ENCODE data around the gene TH.

TH gene

DNA sequence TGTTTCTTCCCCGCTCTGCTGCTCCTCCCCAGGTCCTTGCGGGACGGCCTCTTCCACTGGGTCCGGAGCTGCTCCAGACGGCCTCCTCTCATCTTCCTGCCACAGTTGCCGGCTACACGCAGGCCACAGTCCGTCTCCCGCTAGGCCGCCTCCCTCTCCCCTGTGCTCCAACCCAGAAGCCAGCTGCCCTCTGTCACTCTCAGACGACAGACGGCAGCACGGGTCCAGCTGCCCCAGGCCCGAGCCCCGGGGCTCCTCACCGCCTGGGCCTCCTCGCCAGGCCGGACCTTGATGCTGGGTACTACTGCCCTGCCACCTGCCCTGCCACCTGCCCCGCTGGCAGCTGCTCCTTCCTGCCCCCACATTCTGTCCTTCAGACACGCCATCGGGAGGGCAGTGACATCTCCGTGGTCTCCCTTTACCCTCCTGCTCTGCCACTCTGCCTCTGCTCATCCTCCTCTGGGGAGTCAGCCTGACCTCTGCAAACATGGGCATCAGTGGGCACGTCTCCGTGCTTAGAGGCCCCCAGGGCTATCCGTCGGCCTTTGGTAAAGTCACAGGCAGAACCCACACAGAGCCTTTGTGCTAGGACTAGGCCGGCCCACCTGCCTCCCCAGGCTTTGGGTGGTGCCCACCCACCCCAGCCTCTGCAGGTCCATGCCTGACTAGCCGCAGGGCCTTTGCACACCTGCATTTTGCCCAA, 43.1 kb upstream of the TH start:
- Histone ChIP-seq H3K9me2 (ENCODE audit: low read depth, low read length) (no peaks in the 10 kb centered on the region), H3K4me2 (ENCODE audit: low read length) (no peak overlapping the region), H3K9ac (ENCODE audit: low read length) (no peak overlapping the region), H3K27ac (ENCODE audit: low read depth, low read length, poor library complexity, severe bottlenecking) (no peak overlapping the region), H3F3A (ENCODE audit: insufficient read depth, low read length) (no peaks in the 10 kb centered on the region), H3K36me3 (ENCODE audit: insufficient read depth, low read length) (no peaks in the 10 kb centered on the region), H4K20me1 (ENCODE audit: insufficient read depth, low read length) (no peaks in the 10 kb centered on the region), H3K4me3 (ENCODE audit: low read depth, low read length, poor library complexity, severe bottlenecking) (no peak overlapping the region), H3K79me2 (ENCODE audit: insufficient read depth, low read length) (no peaks in the 10 kb centered on the region), H3K27me3 (ENCODE audit: insufficient read depth, low read length) (no peaks in the 10 kb centered on the region), H3K4me1 (ENCODE audit: insufficient read depth, low read length, severe bottlenecking) (no peaks in the 10 kb centered on the region), H2AFZ (ENCODE audit: low read length) (no peak overlapping the region), H3K9me3 (ENCODE audit: low read length) (no peaks in the 10 kb centered on the region)
- TF ChIP-seq EZH2 (IDR thresholded peaks at IDR 0.05; ENCODE audit: borderline replicate concordance, low read length) = no peak
- TF ChIP-seq, protein P1, sequence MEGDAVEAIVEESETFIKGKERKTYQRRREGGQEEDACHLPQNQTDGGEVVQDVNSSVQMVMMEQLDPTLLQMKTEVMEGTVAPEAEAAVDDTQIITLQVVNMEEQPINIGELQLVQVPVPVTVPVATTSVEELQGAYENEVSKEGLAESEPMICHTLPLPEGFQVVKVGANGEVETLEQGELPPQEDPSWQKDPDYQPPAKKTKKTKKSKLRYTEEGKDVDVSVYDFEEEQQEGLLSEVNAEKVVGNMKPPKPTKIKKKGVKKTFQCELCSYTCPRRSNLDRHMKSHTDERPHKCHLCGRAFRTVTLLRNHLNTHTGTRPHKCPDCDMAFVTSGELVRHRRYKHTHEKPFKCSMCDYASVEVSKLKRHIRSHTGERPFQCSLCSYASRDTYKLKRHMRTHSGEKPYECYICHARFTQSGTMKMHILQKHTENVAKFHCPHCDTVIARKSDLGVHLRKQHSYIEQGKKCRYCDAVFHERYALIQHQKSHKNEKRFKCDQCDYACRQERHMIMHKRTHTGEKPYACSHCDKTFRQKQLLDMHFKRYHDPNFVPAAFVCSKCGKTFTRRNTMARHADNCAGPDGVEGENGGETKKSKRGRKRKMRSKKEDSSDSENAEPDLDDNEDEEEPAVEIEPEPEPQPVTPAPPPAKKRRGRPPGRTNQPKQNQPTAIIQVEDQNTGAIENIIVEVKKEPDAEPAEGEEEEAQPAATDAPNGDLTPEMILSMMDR (IDR thresholded peaks at IDR 0.05; ENCODE audit: low read length) = no peak

DNA sequence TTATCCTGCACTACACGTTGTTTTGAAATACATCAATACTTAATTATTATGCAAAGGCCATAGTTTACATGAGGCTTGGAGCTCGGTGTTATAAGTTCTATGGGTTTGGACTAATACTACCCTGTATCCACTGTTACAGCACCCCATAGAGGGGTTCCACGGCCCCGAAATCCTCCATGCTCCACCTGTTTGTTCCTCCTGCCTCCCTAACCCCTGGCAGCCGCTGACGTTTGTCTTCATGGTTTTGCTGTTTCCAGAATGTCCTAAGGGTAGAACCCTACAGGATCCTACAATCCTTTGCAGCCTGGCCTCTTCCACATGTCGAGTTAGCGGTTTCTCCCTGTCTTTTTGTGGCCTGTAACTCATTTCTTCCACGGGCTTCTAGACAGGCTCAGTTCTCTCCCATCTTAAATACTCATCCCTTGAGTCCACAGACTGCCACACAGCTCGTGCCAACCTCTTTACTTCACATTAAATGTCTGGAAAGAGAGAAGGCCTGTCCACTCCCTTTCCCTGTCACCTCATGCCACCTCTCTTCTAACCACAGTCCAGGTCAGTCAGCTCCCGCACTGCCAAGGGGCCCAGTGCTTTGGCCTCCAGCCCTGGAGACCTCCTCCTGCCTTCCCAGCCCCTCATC, 42.4 kb upstream of the TH start:
- Histone ChIP-seq H3K9ac (ENCODE audit: low read length) (no peak overlapping the region), H4K20me1 (ENCODE audit: insufficient read depth, low read length) (no peaks in the 10 kb centered on the region), H3K79me2 (ENCODE audit: insufficient read depth, low read length) (no peaks in the 10 kb centered on the region), H3K4me1 (ENCODE audit: insufficient read depth, low read length, severe bottlenecking) (no peaks in the 10 kb centered on the region), H3K9me2 (ENCODE audit: low read depth, low read length) (no peaks in the 10 kb centered on the region), H2AFZ (ENCODE audit: low read length) (no peak overlapping the region), H3K36me3 (ENCODE audit: insufficient read depth, low read length) (no peaks in the 10 kb centered on the region), H3K4me3 (ENCODE audit: low read depth, low read length, poor library complexity, severe bottlenecking) (no peak overlapping the region), H3K27me3 (ENCODE audit: insufficient read depth, low read length) (no peaks in the 10 kb centered on the region), H3K27ac (ENCODE audit: low read depth, low read length, poor library complexity, severe bottlenecking) (no peak overlapping the region), H3K4me2 (ENCODE audit: low read length) (no peak overlapping the region), H3K9me3 (ENCODE audit: low read length) (no peaks in the 10 kb centered on the region), H3F3A (ENCODE audit: insufficient read depth, low read length) (no peaks in the 10 kb centered on the region)
- TF ChIP-seq, protein P1 (IDR thresholded peaks at IDR 0.05; ENCODE audit: low read length) = no peak
- no peak for TF ChIP-seq EZH2 (IDR thresholded peaks at IDR 0.05; ENCODE audit: borderline replicate concordance, low read length)

DNA sequence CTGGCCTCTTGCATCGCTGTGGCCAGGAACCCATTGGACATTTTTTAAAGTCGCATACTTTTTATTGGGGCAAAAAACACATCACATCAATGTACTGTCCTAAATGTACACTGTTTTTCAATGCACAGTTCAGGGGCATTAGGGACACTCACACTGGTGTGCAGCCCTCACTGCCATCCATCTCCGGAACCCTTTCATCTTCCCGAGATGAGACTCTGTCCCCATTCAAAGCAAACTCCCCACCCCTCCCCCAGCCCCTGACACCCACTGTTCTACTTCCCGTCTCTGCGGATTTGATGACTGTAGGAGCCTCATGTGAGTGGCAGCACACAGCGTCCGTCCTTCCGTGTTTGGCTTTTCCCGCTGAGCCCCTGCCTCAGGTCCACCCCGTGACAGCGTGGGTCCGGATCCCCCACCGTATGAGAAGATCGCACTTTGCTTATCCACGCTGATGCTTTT, 41.8 kb upstream of the TH start:
- H3K36me3 ChIP-seq (ENCODE audit: insufficient read depth, low read length) = no peaks in the 10 kb centered on the region
- H3K27me3 ChIP-seq (ENCODE audit: insufficient read depth, low read length) = no peaks in the 10 kb centered on the region
- H3K9me2 ChIP-seq (ENCODE audit: low read depth, low read length) = no peaks in the 10 kb centered on the region
- TF ChIP-seq, protein P1 (IDR thresholded peaks at IDR 0.05; ENCODE audit: low read length) = no peak
- TF ChIP-seq EZH2 (IDR thresholded peaks at IDR 0.05; ENCODE audit: borderline replicate concordance, low read length) = no peak
- H2AFZ ChIP-seq (ENCODE audit: low read length) = no peak overlapping the region
- H3K4me2 ChIP-seq (ENCODE audit: low read length) = no peak overlapping the region
- no peaks in the 10 kb centered on the region for H3K9me3 ChIP-seq (ENCODE audit: low read length)
- H4K20me1 ChIP-seq (ENCODE audit: insufficient read depth, low read length) = no peaks in the 10 kb centered on the region
- H3K79me2 ChIP-seq (ENCODE audit: insufficient read depth, low read length) = no peaks in the 10 kb centered on the region
- no peaks in the 10 kb centered on the region for H3K4me1 ChIP-seq (ENCODE audit: insufficient read depth, low read length, severe bottlenecking)
- no peak overlapping the region for H3K9ac ChIP-seq (ENCODE audit: low read length)
- H3K27ac ChIP-seq (ENCODE audit: low read depth, low read length, poor library complexity, severe bottlenecking) = no peak overlapping the region
- H3F3A ChIP-seq (ENCODE audit: insufficient read depth, low read length) = no peaks in the 10 kb centered on the region
- no peak overlapping the region for H3K4me3 ChIP-seq (ENCODE audit: low read depth, low read length, poor library complexity, severe bottlenecking)
